HG03045 (cell line): Measurements from ENCODE around the gene DSCAM.

Experiments used
- ATAC-seq: cut with Tn5 transposase; IDR thresholded peaks from one replicate; pipeline ENCODE4 v1.9.1; 2021; ENCODE audit warnings: mild to moderate bottlenecking, moderate library complexity; ENCODE audit not compliant: unreplicated experiment

DSCAM gene

DNA sequence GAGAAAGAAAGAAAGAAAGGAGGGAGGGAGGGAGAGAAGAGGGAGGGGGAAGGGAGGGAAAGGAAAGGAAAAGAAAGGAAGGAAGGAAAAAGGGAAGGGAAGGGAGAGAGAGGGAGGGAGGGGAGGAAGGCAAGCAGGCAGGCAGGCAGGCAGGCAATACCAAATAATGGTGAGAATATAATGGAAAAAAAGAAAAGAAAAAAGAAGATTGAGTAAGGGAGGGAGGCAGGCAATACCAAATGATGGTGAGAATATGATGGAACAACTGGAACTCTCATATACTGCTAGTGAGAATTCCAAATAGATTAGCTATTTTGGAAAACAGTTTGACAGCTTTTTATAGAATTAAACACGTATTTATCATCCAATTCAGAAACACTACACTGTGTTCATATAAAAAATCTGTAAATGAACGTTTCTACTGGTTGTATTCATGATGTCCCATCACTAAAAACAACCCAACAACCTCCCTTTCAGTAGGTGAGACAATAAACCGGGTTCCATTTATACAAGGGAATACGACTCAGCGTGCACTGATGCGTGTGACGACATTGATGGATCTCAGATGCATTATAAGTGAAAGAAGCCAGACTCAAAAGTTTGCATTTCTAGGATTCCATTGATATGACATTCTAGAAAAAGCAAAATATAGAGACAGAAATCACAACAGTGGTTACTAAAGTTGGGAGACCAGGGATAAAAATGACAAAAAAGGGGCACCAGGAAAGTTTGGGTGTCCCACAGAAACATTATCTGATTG, 226.4 kb downstream of the DSCAM start:
- no peak for ATAC-seq

DNA sequence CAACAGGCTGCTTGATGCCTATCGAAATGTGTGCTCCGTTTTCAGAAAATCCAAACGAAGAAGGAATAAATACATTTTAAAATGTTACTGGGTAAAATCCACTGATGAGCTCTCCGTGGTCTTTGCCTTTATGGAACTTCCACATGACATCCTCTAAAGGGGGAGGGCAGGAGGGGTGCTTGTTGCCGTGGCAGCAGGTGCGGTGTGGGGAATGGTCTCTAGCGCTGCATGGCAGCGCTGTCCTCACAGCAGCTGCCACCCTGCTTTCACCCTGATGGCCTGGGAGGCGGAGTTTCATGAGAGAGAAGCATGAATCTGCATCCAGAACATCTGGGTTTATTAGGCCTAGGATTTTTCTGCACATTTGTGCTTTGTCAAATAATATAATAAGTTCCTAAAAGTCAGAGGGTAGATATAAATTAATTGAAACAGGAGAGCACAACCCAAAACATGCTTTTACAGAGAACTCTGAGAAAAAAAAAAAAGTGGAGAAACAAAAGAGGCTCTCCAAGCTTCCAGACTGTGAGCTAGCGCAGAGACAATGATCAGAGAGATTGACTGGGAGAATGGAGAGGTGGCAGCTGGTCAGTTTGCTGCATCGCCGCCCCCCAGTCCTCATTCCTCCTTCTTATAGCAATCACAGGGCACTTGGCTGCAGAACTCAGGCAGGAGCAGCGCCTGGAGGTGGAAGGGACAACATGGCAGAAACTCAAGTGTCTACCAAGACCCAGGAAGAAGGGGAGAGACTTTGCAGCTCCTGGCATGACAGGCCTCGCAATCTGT, 228.6 kb downstream of the DSCAM start:
- ATAC-seq = no peak

DNA sequence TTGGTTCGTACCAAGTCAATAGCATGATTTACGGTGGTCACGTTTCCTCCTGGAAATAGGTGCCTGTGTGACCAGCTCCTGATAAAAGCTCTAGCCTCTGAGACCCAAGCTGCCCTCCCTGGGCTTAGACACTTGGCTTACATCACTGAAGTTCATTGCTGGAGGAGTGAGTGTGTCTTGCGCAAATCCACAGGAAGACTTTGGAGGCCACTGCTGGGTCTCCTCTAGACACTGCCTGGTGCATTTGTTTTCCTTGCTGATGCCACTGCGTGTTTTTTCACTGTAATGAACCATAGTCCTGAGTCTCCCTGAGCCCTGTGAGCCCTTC, 230.6 kb downstream of the DSCAM start:
- no peak for ATAC-seq

DNA sequence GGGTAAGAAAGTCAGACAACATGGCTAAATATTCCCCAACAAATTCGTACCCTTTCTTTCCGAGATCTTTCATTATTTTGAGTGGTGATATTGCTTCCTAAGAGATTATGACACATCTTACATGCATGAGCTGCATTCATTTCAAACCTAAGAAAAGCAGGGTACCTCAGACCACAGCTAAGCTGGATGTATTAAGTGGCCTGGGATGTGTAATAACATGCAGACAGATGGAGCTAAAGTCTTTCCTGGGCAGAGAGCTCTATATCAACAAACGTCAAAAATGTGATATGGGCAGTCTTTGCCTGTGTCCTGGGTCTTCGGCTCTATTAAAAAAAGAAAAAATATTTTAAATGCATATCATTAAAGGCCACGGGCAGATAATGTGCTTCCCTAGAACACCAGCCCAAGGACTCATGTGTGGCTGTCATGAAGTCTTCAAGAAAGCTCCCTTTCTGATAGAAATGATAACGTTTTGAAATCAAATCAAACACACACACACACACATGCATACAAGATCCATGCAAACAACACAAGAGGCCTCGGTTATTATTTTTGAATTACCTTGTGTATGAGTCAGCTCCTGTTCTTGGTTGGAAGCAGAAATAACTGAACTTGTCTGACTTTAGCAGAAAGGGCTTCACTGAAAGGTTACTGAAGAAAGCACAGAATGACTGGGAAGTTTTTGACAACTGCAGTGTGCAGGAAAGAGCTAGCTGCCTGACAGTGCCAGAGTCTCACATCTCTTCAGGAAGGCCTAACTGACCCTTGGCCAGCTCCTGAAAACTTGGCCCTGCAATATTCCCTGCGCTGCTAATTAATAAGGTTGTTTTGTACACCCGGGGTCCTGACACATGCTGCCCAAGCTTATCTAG, 231.2 kb downstream of the DSCAM start:
- no peak for ATAC-seq

DNA sequence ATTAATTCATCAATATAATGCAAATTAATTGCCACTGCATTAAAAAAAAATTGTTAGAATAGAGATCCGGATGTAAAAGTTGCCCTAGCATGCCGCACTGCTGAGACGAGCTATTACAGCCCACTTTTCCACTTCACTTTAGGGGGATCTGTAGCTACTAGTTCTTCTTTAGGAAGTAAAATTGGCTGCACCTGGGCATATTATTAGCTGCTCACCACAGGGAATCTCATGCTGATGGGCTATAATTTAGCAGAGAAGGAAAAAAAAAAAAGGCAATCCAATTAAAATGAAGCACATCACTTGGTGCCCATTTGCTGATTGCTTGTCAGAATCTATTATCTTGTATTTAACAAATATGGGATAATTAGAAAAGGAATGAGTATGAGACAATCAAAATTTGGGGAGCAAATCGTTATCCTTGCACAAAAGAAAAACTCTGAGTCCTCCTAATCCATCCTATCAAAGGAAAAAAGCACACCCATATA, 233.4 kb downstream of the DSCAM start:
- ATAC-seq = no peak

DNA sequence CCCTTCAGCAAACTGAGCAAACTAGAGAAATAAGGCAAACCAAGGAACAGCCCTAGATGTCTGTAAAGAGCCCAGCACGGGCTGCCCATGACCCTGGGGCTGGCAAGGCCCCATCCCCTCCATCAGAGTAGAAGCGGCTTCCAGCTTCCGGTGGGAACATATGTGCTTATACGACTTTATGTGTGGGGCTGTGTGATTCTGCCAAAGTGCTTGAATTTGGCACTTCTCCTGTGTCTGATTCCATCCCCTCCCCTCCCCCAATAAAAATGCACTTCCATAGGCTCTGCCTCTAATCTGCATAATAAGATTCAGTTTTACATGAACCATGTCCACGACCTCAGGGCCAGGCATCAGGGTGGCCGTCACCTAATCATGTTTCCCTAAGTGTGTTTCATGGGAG, 236.6 kb downstream of the DSCAM start:
- no peak for ATAC-seq

DNA sequence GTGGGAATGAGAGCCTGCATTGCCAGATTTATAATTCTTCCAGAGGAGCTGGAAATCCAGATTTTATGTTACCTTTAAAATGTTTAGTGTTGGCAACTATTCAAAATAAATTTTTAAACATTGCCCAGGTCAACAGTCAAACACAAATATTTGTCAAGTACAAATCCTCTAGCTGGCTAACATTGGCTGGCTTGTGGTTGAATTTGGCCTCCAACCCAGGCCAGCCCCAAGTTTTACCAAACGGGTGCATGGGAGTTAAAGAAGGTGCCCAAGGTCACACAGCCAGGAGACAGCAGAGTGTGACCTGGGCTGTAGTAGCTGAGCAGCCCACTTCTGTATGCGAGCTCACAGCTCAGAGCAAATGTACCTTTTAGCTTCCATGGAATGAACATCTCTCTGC, 240.6 kb downstream of the DSCAM start:
- no peak for ATAC-seq

DNA sequence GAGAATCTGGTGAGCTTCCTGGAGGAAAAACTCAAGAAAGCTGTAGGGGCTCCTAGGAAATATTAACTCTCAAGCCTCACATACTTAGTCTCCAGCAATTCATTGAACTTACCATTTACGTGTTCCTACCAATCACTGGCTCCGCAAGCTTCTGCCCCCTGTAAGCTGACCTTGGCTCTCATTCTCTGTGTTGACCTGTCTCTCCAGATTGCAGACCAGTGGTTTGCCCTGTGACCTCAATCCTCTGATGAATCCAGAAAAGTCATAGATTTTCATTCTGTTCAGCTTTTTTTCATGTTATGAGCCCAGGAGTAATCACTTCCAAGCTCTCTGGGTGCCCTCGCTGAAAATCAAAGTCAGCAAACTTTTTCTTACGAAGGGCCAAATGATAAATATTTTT, 241.9 kb downstream of the DSCAM start:
- ATAC-seq = no peak

DNA sequence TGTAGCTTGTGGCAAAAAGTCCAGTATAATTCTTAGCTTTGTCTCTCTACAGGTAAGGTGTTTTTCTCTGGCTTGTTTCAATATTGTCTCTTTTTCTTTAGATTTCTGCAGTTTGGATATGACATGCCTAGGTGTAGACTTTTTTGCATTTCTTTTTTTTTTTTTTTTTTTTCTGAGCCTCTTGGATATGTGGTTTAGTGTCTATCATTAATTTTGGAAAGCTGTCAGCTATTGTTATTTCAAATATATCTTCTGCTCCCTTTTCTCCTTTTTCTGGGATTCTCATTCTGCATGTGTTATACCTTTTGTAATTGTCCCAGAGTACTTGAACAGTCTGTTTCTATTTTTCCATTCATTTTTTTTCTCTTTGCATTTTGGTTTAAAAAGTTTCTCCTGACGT, 243.2 kb downstream of the DSCAM start:
- no peak for ATAC-seq

DNA sequence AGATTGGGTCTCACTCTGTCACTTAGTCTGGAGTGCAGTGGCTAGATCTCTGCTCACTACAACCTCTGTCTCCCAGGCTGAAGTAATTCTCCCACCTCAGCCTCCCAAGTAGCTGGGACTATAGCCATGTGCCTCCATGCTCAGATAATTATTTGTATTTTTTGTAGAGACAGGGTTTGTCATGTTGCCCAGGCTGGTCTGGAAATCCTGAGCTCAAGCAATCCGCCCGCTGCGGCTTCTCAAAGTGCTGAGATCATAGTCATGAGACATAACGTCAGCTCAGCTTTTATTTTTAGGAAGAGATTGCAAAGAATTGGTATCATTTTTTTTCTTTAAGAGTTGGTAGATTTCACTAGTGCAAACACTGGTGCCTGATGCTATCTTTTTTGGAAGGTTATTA, 244.9 kb downstream of the DSCAM start:
- ATAC-seq = no peak

DNA sequence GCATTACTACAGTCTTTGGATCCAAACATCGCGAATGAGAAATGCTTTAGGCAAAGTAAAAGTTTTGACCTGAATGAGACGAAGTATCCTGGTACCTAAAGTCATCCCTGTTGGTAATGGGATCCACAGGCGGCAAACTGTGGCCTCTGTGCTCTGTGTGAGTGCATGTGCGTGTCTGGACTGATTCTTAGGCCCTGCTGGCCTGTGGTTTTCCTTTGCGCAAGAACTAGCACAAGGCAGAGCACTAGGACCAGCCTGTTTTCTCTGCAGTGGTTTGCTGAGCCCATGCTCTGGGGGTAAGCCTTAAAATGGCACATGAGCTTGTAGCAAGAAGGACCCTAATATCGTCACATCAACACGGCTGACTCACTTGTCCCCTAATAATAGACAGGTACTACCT, 251.2 kb downstream of the DSCAM start:
- ATAC-seq = no peak

DNA sequence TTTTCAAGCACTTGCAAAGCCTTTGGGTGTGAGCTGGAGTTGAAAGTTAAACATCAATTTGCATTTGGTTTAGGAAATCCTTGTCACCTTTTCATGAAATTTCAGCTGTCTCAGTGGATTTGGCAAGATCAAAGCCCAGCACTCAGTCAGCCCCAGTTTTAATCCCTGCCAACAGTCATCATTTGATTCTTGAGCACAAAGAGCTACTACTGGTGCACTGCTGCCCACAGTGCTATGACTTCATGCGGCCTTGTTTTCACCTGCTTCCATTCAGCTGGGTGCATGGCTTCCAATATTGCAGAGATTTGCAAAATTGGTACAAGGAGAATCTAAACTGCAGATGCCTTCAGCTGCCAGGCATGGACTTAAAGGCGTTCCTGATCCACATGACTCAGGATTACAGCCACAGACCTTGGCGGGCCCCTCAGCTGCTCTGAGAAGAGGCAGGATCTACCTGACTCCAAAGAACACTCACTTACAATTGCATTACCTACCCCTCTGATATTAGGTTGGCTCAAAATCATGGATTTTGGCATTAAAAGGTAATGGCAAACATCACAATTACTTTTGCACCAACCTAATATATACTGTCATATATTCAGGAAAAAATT, 259.1 kb downstream of the DSCAM start:
- no peak for ATAC-seq

DNA sequence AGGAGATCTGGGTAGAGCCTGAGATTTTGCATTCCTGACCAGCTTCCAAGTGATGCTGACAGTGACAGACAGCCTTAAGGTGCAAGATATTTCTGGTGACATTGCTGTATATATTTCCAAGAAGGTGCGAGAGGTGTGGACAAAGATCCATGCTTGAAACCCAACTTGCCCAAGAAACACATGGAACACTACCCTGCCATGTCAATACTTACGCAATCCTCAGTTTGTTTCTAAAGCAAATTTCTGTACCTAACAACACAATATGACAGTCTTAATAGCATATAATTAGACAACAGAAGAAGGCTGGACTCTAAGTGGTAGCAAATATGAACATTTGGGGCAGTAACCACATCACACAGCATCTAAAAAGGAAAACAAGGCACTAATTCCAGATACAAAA, 260.4 kb downstream of the DSCAM start:
- ATAC-seq = no peak

DNA sequence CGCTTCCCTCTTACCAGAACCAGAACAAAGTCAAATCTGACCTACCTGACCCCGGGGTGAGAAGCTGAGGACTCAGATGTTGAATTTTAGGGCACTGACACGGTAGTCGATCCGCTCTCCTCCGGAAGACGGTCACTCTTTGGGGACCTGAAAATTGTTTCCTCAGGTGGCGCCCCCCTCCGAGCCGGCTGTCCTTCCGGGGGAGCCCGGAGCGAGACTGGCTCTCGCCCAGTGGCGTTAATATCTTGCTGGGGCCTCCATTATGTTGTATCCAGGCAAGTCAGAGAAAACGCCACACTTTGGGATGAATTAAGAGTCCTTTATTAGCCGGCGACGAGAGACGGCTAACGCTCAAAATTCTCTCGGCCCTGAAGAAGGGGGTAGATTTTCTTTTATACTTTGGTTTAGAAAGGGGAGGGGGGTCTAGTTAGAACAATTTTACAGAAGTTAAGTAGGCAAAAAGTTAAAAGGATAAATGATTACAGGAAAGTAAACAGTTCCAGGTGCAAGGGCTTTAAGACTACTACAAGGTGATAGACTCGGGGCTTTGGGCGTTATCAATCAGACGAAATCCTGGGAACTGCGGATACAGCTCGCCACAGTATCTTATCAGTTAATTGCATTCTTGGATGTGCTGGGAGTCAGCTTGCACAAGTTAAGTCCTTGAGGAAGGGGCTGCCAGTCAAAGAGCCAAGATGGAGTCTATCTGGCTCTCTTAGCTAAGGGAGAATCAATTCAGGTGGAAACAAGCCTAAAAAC, 269.5 kb downstream of the DSCAM start:
- ATAC-seq = no peak

DNA sequence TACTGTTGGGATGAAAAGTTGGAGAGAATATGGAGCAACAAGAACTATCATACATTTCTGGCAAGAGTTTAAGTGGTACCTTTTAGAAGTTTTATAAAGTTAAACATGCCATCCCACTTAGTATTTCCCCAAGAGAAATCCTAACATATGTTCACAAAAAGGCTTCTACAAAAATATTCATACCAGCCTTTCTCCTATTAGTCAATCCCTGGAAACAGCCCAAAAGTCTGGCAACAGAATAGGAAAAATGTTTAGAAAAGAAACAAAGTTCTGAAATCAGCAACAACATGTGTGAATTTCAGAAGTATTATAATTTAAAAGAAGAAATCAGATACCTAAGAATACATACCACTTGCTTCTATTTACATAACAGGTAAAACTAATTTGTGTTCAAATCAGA, 271.0 kb downstream of the DSCAM start:
- no peak for ATAC-seq

DNA sequence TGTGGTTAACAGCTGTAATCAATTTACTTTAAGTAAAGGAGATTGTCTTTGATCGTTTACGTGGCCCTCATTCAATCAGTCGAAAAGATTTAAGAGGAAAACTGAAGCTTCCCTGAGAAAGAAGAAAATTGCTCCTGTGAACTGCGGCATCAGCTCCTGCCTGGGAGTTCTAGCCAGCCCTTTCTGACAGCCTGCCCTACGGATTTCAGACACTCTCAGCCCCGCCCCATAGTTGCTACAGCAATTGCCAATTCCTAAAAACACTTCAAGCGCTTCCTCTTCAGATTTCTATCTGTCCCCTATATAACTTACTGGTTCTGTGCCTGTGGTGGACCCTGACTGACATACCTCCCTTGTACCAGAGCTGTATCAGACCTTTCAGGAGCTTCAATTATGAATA, 277.6 kb downstream of the DSCAM start:
- no peak for ATAC-seq

DNA sequence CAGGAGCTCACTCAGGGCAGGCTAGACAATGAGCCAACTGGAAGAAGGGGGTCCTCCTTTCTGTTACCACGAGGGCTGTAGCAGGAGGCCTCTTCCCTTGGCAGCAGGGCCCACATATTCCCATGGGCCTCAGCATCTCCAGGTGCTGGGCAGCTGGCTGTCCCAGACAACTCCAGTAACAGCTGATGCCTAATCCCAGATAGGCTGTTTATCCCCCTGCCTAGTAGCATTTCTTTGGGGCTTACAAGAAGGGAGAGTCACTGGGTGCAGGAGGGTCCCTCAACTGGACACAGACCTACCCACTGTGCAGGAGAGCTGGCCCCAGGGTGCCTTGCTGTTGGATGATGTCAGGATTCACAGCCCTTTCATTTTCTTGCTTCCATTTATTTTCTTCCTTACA, 278.2 kb downstream of the DSCAM start:
- ATAC-seq = no peak

DNA sequence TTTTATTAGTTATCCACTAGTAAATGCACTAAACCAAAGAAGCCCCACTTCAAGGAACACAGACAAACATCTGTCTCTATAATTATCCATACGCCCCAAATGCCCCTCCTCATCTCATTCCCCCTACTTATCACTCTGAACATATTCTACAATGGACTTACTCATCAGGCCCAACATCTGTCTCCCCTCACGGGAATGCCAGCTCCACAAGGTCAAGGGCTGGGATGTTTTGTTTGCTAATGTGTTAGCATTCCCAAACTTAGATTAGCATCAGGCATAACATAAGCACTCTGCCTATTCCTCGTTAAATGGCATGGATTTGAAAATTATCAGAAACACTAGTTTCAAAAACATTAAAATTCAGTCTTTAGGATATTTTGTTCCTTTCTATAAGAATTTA, 279.5 kb downstream of the DSCAM start:
- no peak for ATAC-seq

DNA sequence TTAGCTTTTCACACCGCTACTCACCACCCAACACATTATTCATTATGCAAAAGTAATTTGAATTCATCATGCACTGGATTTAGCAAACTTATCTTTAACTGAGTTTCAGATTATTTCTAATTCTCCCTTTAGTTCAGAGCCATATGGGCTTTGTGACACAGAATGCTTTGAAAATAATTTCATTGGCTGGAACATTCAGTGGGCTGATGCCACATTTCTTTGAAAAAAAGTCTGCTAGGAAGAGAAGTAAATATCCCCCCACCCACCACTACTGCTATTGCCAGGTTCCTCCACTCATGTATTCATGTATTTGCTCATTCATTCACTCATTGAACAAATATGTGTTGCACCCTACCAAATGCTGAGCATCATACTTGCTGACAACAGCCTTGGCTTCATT, 280.5 kb downstream of the DSCAM start:
- ATAC-seq = no peak

DNA sequence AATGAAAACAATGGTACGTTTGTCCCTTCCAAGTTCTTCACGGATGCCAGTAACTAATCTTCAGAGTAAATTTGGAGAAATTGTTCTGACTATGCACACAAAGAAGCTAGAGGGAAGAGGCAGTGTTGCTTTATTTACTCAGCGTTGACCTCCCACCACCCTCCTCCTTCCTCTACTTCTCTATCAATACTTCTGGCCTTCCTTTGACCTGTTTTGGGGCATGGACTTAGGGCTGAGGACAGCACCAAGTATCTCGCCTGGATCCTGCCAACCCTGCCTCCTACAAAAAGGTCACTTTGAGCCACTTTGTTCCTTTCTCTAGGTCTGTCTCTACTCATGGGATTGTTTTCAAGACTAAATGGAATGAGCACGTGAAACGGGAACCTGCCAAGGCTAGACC, 282.6 kb downstream of the DSCAM start:
- ATAC-seq = no peak
